Activated T-cell treated with anti-CD3 and anti-CD28 coated beads for 24 hours (primary cell): ENCODE measurements around the gene DNAH11.

Experiments used
- DNase-seq: peaks from one replicate; pipeline ENCODE4 v3.0.0-alpha.2; 2020; ENCODE audit warnings: low read depth

Gene DNAH11

GRCh38 chr7:21548491-21548890 is 5.7 kb downstream of the DNAH11 start:
- no peak for DNase-seq

DNA sequence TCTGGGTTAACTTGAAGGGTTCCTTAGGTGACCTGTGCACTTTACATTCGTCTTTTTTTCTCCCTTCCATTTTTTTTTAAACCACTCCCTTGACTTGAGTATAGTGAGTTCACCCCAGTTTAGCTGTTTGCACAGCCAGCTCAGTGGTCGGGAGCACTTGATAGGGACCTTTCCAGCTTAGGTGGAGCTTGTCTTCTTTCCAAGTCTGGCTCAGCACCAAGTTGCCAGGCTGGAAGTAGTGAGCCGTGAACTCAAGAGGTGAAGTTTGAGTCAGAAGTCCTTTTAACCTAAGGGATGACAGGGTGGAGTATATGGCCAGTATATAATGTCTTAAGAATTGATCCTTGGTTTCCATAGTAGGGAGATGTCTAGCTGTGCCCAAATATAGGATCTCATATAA is 7.2 kb downstream of the DNAH11 start:
- no peak for DNase-seq

DNA sequence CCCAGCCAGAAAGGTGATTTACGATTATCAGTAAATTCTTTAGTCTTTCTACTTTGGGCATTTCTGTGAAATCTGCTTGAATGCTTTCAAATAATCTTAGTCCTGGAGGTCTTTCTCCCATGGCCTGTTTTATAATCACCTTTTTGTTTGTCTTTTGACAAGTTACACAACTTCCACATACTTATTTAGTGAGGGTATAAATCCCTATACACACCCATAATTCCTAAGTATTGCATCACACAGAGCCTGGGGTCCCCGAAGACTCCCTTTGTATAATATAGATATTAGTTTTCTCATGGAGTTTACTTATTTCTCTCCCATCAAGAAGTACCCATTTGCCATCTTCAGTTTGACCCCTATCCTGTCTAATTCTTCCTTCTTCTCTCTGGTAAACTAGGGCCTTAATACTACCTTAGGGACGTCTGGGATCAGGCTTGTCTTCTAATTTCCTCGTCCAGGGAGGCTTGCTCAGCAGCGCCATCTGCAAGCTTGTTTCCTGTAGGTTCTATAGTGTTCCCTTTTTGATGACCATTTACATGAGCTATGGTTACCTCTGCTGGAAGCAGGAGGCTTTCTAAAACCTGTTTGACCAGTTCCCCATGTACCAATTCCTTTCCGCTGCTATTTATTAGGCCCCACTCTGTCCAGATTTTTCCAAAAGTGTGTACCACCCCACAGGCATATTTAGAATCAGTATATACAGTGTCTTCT is 8.1 kb downstream of the DNAH11 start:
- no peak for DNase-seq

GRCh38 chr7:21562385-21562784 is 19.5 kb downstream of the DNAH11 start:
- no peak for DNase-seq

GRCh38 chr7:21565614-21566013 is 22.8 kb downstream of the DNAH11 start:
- no peak for DNase-seq

GRCh38 chr7:21566094-21566493 is 23.3 kb downstream of the DNAH11 start:
- DNase-seq = no peak

- no peak for DNase-seq
Observed at GRCh38 chr7:21568762-21569161, 25.9 kb downstream of the DNAH11 start.

- no peak for DNase-seq
Observed at GRCh38 chr7:21572331-21573313, 29.8 kb downstream of the DNAH11 start.

- no peak for DNase-seq
Observed at GRCh38 chr7:21579341-21580072, 36.7 kb downstream of the DNAH11 start.

- no peak for DNase-seq
Observed at GRCh38 chr7:21580073-21580521, 37.3 kb downstream of the DNAH11 start.

DNA sequence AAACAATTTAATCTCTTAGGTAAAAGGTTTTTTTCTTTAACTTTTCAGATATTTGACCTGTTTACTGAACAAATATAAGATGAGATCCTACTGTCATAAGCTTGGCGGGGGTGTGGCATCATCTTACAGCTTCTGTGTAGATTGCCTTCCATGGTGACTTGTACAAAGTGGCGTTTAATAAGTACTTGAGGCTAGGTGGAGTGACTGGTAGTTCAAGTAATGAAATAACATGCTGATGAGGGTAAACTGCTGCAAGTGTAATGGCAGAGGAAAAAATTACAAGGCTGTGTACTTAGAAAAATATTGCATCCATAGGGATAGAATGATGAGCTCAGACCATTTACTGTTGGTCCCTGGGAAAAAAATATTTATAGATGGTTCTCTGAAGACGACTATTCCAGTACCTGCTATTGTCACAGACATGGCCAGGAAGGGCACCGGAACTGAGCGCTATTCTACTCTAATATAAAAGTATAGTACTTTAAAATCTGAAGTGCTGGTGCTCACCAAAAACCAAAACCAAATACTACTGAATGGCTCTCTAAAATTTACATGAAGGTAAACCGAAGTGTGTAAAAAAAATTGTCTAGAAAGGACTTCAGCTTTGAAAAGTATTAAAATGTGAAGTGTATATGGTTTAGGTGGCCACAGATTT is 42.4 kb downstream of the DNAH11 start:
- no peak for DNase-seq

DNA sequence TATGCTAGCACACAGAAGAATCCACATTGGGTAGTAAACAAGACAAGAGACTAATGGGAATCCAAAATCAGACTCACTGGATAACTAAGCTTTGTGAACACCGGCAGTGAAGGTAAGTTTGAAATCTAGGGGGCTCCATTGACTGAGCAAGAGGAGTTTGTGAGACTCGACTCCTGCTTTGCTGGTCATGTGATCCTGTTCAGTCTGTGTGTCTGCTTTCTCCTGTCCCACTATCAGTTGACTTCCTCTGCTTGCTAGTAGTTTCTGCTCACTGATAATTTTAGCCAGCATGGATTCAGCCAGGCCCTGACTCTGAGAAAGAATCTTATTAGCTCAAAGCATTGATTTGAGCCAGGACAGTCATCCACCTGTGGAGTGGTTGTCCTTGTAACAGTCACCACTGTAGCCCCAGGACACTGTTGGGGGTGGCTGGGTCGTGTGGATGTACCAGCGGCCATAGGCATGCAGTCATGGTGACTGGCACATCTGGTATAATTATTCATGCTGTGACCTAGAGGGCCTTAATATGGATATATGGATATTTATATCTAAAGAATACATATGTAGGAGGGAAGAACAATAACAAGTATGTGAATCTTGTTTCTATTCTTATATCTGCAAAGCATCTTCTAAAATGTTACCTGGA is 44.4 kb downstream of the DNAH11 start:
- DNase-seq = no peak

DNA sequence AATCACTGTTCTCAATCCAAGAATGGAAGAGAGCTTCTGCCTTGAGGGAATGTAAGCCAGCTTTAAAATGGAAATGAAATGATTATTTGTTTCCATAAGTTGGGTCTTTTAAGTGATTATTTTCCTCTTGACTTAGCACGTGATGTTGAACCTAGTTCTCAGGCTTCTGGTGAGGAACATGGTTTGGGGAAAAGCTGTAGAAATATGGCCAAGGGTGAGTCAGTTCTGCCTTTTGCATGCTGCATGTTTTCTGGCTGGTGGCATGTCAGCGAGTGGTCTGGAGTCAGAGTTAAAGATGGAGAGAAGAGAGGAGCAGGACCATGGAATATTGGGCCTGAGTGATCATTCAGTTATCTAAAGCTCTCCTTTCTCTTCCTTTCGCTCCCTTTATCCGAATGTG is 54.0 kb downstream of the DNAH11 start:
- DNase-seq = no peak

DNA sequence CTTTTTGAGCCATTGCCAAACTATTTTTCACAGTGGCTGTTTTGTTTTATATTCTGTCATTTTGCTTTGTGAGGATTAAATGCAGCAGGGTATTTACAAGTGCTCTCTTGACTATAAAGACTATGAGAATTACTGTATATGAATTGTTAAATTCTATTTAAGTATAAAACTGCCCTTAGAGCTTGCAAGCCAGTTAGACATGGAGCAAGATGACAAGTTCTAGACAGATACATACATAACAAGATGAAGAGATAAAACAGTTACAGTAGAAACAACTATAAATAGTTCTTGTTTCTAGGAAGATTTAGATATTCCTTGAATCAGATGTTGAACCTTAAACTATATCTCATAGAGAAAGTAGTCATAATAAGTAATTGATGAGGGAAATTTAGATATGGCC is 60.6 kb downstream of the DNAH11 start:
- DNase-seq = no peak

DNA sequence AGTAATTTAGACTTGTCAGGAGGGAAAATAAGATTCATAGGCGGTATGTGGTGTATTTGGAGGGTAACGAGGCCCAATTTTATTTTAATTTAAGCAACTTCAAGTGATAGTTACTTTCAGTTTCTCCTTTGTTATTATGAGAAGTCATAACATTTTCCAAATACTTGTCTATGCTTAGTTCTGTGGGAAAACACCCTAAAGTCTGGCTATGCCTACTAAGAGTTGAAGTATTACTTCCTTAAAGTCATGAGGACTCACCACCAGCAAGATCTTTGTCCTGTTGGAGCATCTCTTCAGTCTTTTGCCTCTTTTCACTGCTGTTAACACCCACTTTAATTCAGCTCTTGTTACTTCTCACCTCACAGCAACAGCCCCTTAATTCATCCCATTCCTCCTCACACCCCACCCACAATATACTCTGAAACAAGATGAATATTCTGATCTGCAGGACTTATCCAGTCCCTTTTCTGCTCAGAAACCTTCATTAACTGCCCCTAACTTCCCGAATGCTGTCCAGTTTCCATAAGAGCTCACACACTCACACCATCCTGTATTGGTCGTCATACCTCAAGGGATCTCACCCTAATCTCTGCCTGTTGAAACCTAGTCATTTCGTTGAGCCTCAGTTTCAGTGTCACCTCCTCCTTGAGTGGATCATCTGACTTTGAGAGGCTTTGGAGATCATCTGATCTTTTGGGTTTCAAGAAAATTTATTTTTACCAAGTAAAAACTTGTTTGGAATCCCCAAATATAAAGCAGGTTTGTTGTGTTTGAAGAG is 61.3 kb downstream of the DNAH11 start:
- no peak for DNase-seq

DNA sequence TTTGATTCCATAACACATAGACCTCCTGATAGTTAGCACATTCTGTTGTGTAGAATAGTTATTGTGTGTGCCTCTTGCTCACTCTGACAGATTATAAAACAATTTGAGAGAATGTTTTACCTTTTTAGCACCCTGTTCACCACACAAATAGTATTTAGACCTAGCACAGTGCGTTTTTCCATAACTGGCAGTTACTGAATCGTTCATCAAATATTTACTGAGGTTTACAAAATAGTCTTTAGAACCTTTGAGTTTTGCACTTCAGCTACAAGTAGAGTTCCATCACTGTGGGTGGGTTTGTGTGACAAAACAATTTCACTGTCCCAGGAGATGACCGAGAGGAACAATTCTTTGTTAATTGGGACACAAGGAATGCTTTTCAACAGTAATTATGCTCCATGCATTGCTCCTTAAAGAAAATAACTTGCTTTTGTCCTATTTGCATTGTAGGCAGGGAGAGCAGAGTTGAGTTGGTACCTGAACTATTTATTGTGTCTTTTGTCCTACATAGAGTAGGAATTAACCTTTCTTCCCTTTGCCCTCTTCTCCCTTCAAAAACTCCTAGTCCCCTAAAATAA is 62.3 kb downstream of the DNAH11 start:
- DNase-seq = no peak

DNA sequence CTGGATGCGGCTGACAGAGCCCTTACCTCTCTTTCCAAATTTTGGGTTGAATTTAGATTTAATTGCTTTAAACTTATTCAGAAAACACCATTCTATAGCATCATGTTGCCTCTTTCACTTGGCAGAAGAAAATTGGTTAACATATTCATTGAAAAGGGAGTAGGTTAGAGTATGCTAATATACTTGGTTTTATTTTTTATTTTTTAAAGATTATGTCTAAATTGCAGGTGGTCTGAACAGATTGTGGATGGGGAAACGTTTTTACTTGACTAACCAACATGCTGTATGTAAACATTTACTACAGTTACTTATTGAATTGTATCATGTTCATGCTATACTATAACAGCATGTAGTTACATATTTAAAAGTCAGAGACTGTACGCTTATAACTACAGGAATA is 65.6 kb downstream of the DNAH11 start:
- DNase-seq = no peak

DNA sequence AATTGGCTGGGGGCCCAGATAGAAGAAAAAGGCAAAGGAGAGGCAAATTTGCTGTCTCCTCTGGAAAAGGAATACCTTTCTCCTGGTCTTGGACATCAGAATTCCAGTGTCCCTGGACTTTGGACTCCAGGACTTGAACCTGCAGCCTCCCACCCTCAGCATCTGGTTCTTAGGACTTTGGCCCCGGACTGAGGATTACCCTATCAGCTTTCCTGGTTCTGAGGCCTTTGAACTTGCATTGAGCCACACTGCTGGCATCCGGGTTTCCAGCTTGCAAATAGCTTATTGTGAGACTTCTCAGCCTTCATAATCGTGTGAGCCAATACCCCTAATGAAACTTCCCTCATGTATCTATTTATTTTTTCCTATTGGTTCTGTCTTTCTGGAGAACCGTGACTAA is 68.3 kb downstream of the DNAH11 start:
- DNase-seq = no peak

GRCh38 chr7:21616091-21616490 is 73.3 kb downstream of the DNAH11 start:
- no peak for DNase-seq

- no peak for DNase-seq
Observed at GRCh38 chr7:21616796-21617436, 74.1 kb downstream of the DNAH11 start.
